ENCODE results near the gene SLC35A3. TPM values are rescaled to one million over a fixed set of nuclear protein-coding genes. Genes with fewer than 3 reads are reported as not detected.
A peak's percentile ranks its signal among the peaks of the same experiment; 100 is the strongest.

The SLC35A3 gene
- total and polyA plus RNA-seq, 9 of the 15 experiments (the other 6 are each of a cell fraction or from before 2014, with no cell fraction given), result 3.5 to 21.7 (median 13.2) TPM

DNA sequence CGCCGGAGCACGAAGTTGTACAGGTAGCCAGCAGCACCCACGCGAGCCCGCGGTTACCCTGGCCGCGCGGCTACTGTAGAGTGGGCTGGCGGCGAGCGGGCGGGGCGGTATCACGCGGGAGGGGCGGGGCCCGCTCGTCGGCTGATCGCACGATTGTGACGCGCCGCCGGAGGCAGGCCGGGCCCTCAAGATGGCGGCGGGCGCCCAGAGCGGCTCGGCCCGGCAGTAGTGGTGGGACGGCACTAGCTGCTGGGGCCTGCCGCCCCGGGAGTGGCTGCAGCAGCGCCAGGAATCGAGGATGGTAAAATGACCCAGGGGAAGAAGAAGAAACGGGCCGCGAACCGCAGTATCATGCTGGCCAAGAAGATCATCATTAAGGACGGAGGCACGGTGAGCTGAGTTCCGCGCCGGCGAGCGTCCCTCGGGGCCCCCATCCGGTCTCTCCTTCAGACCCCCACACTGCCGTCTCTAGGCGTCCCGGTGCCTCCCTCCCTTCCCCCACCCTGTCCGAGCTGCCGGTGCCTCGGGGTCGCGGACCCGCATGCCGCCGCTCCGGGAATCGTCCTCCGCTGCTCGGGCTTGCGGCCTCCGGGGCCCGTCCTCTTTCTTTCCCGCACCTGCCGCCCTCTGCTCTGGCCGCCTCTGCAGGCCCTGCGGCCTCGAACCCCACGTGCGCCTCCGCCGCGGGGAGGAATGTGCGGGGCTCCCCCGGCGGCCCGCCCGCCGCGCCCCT, 68.3 kb downstream of the SLC35A3 start (continued):
- TF ChIP-seq, protein P1, sequence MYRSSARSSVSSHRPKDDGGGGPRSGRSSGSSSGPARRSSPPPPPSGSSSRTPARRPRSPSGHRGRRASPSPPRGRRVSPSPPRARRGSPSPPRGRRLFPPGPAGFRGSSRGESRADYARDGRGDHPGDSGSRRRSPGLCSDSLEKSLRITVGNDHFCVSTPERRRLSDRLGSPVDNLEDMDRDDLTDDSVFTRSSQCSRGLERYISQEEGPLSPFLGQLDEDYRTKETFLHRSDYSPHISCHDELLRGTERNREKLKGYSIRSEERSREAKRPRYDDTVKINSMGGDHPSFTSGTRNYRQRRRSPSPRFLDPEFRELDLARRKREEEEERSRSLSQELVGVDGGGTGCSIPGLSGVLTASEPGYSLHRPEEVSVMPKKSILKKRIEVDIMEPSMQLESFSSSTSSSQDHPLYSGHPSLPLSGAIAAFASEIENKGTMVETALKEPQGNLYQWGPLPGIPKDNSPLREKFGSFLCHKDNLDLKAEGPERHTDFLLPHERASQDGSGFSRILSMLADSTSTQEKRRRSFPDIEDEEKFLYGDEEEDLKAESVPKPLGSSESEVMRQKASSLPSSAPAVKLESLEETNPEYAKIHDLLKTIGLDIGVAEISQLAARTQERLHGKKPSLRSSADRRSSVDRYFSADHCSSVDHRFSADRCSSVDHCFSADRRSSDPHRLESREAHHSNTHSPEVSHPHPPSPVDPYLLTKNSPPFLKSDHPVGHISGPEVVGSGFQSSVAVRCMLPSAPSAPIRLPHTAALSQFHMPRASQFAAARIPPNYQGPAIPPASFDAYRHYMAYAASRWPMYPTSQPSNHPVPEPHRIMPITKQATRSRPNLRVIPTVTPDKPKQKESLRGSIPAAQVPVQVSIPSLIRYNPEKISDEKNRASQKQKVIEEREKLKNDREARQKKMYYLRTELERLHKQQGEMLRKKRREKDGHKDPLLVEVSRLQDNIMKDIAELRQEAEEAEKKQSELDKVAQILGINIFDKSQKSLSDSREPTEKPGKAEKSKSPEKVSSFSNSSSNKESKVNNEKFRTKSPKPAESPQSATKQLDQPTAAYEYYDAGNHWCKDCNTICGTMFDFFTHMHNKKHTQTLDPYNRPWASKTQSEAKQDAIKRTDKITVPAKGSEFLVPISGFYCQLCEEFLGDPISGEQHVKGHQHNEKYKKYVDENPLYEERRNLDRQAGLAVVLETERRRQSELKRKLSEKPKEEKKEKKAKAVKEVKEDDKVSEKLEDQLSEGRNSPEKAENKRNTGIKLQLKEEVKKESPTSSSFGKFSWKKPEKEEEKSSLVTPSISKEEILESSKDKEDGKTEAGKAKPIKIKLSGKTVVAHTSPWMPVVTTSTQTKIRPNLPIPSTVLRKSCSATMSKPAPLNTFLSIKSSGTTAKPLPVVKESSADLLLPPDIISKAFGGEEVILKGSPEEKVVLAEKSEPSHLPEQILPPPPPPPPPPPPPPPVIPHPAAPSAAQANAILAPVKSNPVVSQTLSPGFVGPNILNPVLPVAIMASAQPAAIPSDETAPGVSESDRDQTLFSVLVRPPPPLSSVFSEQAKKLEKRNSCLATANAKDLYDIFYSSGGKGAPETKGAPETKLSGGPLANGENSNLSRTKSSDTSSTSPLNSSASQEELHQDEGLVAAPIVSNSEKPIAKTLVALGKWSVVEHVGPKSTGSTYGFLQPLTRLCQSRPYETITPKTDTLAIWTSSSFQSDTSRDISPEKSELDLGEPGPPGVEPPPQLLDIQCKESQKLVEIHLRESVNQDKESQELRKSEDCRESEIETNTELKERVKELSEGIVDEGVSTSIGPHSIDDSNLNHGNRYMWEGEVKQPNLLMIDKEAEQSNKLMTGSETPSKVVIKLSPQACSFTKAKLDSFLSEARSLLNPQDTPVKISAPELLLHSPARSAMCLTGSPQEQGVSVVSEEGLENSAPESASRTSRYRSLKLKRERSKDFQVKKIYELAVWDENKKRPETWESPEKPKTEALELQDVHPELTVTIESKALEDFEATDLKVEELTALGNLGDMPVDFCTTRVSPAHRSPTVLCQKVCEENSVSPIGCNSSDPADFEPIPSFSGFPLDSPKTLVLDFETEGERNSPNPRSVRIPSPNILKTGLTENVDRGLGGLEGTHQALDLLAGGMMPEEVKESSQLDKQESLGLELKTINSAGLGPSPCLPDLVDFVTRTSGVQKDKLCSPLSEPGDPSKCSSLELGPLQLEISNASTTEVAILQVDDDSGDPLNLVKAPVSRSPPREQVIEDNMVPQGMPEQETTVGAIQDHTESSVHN (IDR thresholded peaks at IDR 0.05; ENCODE audit: borderline replicate concordance in 1 of 2, low read depth in 1 of 2), result no peak
- TF ChIP-seq PYGO2 (tag; IDR thresholded peaks at IDR 0.05), result no peak
- no peak for TF ChIP-seq BRCA1 (IDR thresholded peaks at IDR 0.05)
- TF ChIP-seq BRCA1 (CRISPR knock-in tag; IDR thresholded peaks at IDR 0.05), result no peak
- TF ChIP-seq NCOA6 (IDR thresholded peaks at IDR 0.05), result no peak
- TF ChIP-seq MBD2 (IDR thresholded peaks at IDR 0.05; ENCODE audit: borderline replicate concordance, low read depth), result peak; percentile 70; the same call in 1 of the 2 replicates
- TF ChIP-seq, protein P2, sequence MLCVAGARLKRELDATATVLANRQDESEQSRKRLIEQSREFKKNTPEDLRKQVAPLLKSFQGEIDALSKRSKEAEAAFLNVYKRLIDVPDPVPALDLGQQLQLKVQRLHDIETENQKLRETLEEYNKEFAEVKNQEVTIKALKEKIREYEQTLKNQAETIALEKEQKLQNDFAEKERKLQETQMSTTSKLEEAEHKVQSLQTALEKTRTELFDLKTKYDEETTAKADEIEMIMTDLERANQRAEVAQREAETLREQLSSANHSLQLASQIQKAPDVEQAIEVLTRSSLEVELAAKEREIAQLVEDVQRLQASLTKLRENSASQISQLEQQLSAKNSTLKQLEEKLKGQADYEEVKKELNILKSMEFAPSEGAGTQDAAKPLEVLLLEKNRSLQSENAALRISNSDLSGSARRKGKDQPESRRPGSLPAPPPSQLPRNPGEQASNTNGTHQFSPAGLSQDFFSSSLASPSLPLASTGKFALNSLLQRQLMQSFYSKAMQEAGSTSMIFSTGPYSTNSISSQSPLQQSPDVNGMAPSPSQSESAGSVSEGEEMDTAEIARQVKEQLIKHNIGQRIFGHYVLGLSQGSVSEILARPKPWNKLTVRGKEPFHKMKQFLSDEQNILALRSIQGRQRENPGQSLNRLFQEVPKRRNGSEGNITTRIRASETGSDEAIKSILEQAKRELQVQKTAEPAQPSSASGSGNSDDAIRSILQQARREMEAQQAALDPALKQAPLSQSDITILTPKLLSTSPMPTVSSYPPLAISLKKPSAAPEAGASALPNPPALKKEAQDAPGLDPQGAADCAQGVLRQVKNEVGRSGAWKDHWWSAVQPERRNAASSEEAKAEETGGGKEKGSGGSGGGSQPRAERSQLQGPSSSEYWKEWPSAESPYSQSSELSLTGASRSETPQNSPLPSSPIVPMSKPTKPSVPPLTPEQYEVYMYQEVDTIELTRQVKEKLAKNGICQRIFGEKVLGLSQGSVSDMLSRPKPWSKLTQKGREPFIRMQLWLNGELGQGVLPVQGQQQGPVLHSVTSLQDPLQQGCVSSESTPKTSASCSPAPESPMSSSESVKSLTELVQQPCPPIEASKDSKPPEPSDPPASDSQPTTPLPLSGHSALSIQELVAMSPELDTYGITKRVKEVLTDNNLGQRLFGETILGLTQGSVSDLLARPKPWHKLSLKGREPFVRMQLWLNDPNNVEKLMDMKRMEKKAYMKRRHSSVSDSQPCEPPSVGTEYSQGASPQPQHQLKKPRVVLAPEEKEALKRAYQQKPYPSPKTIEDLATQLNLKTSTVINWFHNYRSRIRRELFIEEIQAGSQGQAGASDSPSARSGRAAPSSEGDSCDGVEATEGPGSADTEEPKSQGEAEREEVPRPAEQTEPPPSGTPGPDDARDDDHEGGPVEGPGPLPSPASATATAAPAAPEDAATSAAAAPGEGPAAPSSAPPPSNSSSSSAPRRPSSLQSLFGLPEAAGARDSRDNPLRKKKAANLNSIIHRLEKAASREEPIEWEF (CRISPR knock-in tag; IDR thresholded peaks at IDR 0.05), result no peak
- TF ChIP-seq HLTF (IDR thresholded peaks at IDR 0.05), result 0 out of 2 replicates have a peak, but pooled peaks have one; percentile 69
- no peak for TF ChIP-seq DIDO1 (tag; IDR thresholded peaks at IDR 0.05; ENCODE audit: low read depth)
- no peak for TF ChIP-seq ASH1L (IDR thresholded peaks at IDR 0.05; ENCODE audit: borderline replicate concordance, low read depth, partially characterized antibody)
- no peak for TF ChIP-seq KLF10 (CRISPR knock-in tag; IDR thresholded peaks at IDR 0.05)
- no peak for TF ChIP-seq SMAD3 (CRISPR knock-in tag; conservative IDR thresholded peaks at IDR 0.05)
- no peak for TF ChIP-seq ZNF24 (IDR thresholded peaks at IDR 0.05)
- TF ChIP-seq ETV5 (CRISPR knock-in tag; IDR thresholded peaks at IDR 0.05; ENCODE audit: low read depth), result no peak
- TF ChIP-seq ARNT (IDR thresholded peaks at IDR 0.05), result no peak
